NCI-H524 treated with DMSO at 0.1 percent for 48 hours (cell line): ENCODE data around the gene USF3.
A peak's percentile ranks its signal among the peaks of the same experiment; 100 is the strongest.
"Not testable (repeated sequence)": the region's sequence is repeated elsewhere in the genome, so short reads cannot be mapped to it uniquely, and the experiment has no call there.

Experiments used
- DNase-seq: peaks from one replicate; lab custom pipeline; 2025; lab: John Stamatoyannopoulos, UW

The USF3 gene

DNA sequence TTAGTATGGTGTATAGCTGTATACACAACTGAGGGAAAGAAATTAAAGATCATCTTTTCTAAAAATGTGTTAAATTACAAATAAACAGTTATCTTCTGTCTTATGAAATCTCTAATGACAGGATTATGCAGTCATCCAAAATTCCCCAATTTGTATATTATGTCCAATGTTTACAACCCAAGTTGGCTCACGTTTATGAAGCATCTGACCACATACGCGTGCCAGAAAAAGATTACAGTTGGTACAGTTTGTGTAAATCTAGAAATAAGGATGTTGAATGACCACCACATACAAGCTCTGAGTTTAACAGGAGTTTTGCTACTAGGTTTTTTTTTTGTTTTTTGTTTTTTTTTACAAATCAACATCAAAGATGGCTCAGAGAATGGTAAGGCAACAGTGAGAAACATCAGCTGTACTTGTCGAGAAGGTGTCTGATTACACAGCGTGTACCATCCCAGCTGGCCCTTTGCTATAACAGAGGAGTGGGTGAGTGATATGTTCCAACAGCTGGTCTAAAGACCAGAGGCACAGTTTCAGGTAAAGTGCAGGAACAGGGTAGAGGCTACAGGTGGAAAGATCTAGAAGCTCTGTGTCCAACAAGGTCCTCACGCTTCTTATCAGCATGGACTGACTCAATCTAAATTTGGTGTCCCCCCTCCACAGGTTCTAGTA is 47.1 kb downstream of the USF3 start:
- no peak for DNase-seq

DNA sequence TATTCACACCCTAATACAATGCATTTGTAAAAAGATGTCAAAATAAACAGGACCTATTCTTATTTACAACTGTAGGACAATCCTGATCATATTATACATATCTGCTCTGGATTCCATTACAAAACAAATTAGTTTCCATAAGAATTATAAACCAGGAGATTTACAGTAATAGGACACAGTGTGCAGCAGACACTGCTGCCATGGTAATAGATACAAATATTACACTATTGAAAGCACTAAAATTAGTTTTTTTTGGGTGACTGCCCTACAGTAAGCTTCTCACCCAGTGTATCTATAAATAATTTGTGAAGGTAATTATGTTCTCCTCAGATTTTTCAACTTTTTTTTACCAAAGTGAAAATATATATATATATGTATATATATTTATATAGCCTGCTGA is 47.9 kb downstream of the USF3 start:
- DNase-seq, result no peak

DNA sequence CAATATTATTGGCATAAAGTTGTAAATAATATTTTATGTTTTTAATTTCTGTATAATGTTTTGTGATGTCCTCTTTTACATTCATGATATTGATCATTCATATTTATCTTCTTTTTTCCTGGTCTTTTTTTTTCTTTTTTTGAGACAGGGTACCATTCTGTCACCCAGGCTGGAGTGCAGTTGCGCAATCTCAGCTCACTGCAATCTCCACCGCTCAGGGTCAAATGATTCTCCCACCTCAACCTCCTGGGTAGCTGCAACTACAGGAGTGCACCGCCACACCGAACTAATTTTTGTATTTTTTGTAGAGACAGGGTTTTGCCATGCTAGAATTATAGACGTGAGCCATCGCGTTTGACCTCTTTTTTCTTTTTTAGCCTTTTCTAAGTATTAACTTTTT is 52.9 kb downstream of the USF3 start:
- DNase-seq, result no peak

DNA sequence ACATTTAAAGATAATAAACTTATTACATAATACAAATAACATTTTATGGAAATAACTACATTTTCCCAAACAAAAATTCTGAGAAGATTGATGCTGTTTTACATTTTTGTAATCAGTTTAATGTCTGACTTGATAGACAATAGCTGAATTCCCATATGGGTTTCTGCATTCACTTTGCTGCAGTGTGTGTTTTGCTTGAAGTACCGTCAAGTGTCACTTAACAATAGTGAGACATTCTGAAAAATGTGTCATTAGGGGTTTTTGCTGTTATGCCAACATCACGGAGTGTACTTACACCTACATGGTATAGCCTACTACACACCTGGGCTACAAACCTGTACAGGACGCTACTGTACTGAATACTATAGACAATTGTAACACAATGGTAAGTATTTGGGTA is 57.5 kb downstream of the USF3 start:
- DNase-seq, result no peak

DNA sequence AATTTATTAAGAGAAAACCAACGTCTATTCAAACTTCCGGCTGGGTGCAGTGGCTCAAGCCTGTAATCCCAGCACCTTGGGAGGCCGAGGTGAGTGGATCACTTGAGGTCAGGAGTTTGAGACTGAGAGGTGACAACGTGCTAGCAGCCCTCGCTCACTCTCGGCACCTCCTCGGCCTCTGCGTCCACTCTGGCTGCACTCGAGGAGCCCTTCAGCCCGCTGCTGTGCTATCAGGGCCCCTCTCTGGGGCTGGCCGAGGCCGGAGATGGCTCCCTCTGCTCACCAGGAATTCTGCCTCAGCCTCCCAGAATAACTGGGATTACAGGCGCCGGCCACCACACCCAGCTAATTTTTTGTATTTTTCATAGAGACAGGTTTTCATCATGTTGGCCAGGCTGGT is 58.7 kb downstream of the USF3 start:
- DNase-seq, result no peak

DNA sequence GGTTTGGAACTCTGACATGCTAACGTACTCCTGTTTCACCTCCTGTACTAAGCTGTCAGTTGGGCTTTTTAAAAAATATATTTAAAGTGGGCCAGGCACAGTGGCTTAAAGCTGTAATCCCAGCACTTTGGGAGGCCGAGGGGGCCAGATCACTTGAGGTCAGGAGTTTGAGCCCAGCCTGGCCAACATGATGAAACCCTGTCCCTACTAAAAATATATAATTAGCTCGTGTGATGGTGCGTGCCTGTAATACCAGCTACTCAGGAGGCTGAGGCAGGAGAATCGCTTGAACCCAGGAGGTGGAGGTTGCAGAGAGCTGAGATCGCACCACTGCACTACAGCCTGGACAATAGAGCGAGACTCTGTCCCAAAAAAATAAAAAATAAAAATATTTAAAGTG is 60.4 kb downstream of the USF3 start:
- not testable (repeated sequence) for DNase-seq

DNA sequence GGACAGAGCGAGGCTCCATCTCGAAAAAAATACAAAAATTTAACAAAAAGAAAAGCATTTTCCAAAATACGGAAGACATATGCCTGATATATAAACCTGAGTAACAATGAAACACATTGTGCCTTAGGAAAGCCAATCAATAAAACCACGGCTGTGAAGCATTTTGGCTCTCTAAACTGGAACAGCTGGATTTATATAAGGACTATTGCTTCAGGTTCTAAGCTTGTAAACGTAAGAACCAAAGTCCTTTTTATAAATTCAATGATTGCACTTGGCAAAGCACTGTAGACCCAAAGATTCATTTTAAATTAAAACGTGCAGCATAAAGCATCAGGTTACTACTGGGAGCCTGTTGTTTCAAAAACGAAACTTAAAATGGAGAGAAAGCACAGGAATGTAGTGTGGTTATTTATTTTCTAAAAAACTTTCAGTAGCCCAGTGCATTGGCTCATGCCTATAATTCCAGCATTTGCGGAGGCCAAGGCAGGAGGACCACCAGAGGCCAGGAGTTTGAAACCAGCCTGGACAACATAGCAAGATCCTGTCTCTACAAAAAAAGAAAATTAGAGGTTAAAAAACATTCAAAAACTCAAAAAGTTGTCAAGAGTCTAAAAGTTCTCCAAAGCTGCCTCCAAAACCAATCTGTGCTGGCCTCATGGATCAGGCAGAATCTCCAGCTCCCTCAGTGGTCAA is 61.5 kb downstream of the USF3 start:
- no peak for DNase-seq

DNA sequence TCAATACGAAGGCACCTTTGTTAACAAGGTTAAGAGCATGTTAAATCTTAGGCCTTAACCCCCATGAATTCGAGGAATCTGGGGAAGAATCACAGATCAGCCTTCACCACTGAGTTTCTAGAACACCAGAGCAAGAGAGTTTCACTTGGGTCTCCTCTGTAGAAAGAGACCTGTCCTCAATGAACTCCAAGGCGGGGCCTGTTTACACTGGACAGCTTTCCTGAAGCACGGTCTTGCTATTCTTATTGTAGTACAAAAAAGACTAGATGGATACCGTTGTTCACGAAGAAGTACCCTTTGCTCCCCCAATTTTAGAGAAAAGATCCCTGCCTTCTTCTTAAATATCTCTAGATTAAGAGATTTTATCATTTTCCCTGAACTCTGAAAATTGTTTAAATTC is 64.9 kb downstream of the USF3 start:
- DNase-seq, result no peak

DNA sequence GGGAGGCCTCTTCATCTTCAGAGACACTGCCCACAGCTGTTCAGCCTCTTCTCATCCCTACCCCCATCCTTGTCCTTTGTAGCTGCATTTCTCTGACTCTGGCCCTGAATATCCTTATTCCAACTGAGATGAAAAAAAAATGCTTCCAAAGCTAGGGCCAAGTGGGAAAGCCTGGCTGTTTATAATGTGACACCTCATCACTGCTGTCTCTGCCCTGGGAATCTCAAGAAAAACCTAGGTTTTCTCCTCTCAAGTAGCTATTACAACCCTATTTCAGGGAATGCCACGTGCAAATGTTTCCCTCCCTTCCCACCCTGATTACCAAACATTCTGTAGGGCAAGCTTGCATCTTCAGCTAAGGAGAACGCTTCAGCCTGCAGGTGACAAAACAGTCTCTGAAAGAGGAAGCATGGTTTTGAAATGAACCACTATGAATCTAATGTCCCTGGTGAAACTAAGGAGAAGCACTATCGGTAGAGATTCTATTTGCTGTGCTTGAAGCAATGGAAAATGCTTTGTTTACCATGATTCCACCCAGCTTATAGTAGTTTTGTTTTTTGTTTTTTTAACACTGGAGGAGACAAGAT is 65.4 kb downstream of the USF3 start:
- no peak for DNase-seq

DNA sequence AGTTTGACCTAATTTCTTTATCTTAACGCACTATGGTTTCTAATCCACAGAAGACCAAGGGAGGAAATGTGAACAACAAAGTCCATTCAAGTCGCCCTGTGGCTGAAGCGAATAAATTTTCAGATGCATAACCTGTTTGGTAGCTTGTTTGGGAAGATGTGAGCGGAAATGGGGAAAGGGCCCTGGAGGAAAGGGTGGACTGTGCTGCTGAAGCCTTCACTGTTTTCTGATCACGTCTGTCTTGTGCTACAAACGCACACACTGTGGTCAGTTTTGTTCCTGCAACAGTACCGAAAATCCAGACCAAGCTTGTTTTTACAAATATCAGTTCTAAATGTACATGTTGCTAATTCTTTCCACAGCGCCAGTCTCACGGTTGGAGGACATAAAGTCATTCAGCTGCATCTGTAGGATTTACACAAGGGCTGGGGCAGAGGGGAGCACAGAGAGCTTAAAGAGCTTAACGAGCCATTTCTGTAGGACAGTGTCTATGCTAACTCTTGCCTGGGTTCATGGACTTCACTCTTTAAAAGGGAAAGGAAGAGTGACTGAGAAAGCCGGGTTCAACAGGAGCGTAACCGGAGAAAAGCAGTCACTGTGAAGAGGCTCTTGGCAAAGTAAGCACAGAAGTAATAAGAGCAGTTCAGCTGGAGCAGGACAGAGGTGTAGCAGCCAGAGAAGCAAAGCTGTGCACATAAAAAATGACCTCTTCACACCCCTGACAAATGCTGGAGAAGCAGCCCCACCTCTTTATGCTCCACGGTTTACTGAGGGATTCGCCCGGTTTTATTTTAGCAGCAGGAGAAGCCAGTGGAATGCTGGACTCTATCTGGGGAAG is 66.6 kb downstream of the USF3 start:
- no peak for DNase-seq

DNA sequence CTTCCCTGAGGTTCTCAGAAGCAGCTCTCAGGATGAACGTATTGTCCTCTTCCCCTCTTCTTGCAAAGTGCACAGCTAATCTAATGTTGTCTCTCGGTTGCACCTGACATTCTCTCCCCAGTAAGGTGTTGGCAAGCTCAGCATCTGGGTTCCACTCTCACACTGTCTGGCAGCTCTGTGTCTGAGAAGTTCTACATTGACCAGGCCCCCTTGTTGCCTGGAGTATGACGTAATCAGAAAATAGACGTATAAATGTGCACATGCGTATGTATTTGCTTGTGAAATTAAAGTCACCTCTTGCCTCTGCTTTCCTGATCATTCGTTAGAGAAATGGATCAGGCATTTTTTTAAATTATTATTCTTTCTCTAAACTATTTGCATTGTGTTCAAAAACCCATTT is 67.7 kb downstream of the USF3 start:
- DNase-seq, result no peak

DNA sequence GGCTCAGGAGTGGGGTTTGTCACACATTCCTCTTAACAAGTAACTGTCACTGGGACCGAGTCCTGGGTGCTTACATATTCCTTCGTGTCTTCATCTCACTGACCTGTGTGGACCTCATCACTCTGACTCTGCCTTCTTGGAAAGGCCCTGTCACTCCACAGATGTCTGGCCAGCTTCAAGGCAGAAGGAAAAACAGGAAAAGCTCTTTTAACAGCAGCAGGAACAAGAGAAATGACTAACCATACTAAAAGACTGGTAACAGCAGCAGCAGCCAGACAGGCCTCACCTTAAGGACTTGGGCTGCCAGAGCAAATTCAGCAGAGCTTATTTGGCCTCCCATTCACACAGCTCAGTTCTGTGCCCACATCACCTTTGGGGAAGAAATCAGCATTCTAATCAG is 68.1 kb downstream of the USF3 start:
- DNase-seq, result no peak

DNA sequence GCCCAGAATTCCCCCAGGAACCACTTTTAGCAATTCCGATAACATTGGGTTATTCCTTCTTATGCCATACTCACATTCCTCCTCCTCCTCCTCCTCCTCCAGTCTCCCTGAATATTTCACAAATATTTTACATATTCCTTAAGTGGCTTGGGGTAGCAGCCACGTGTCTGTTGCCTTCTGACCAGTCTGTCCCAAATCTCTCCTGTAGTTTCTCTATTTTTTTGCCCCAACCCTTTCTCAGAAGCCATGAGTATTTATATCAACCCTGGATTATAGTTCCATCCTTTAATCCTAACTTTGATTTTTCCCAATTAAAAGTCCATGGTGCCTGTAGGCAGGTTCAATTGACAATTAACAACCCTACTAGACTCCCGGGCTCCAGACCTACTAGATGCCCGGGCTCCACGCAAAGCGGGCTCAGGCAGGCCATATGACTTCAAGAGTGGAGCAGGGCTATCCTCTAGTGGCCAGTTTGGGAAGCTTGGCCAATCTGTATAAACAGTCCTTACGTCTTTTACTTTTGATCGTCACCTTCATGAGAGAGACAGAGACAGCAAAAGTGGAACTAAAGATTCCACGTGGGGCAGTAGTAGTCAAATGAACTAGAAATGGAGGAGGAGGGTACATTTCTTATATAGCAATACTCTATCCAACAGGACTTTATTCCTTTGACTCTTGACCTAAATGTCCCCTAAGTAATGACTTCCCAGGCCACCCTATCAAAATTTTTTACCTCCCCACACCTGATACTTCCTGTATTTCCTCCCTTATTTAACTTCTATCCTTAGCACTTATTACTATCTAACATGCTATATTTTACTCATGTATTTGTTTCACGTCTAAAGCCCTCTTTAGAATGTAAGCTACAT is 69.7 kb downstream of the USF3 start:
- DNase-seq, result peak; percentile 44

DNA sequence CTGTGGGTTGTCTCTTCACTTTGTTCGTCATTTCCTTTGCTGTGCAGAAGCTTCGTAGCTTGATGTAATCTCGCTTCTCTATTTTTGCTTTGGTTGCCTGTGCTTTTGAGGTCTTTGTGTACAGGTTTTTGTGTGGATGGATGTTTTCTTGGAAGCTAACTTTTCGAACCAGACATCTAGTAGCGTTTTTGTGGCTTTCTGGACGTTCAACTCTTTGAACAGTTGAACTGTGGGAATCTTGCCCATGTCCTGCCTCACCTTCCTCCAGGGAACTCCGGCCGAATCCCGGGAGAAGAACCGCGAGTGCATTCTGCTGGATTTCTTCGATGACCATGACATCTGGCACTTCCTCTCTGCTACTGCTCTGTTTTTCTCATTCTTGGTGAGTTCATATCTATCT is 70.6 kb downstream of the USF3 start:
- DNase-seq, result no peak

DNA sequence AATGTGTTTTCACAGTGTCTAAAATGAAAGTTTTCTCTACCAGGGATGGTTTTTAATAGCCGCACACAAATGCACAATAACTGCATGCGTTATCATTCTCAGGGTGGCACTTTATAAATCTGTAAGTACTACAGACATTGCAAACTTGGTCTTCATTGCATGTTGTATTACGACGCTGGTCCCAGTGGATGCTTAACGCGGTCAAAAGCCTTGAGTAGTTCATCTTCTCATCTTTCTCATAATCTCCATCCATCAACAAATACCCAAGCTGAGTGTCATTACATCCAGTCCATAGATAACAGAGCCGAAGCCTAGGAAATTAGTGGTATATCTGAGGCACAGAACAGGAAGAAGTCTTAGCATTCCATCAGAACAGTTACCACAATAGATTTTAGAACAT is 72.6 kb downstream of the USF3 start:
- no peak for DNase-seq

DNA sequence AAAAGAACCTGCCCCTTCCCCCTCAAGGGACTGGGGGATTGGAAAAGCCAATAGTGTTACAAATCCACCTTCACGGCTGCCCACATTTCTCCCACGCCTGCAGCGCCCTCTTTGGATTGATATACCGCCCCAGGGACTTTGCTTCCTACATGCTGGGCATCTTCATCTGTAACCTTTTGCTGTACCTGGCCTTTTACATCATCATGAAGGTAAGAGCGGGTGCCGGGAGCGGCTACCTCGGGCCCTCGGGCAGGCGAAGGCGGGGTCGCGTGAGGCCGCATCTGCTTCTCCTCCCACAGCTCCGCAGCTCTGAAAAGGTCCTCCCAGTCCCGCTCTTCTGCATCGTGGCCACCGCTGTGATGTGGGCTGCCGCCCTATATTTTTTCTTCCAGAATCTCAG is 73.1 kb downstream of the USF3 start:
- no peak for DNase-seq

DNA sequence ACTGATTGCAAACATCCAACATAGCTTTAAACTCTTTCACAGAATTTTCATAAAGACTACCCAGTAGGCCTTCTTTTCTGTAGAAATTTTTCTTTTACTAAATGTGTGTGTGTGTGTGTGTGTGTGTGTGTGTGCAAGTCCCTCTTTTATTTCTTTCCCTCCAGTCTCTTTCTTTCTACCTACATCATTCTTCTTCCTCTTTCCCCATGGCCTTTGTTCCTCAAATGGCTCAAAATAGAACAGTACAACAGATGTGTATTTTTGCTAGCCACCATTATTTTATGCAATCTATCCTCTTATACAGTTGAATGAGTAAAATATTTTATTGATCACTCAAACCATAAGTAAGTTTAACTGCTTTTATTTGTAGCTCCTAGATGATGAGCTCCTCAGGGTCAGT is 76.4 kb downstream of the USF3 start:
- DNase-seq, result no peak

DNA sequence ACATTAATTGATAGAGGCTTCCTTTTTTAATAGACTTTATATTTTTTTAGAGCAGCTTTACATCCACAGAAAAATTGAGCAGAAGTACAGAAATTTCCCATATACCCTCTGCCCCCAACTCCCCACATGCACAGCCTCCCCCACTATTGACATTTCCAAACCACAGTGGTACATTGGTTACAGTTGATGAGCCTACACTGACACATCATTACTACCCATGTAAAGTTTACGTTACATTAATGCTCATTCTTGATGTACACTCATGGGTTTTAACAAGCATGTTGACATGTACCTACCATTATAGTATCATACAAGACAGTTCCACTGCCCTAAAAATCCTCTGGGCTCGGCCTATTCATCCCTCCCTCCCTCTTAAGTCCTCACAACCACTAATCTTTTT is 78.7 kb downstream of the USF3 start:
- no peak for DNase-seq

DNA sequence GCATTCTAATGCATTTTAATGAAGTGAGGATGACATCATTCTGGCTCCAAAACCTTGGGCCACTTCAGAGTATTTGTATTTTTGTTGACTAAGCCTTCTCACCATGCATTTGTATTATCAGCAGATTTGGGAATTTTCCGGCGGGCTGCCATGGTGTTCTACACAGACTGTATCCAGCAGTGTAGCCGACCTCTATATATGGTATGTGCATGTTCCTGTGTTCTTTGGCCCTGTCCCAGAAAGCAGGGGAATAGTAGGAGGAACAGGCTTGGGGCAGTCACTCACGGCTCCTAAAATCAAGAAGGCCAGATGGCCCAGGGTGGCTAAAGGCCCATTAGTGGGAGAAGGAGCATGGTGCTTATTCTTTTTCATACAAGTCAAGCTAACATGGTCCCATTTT is 80.5 kb downstream of the USF3 start:
- no peak for DNase-seq

DNA sequence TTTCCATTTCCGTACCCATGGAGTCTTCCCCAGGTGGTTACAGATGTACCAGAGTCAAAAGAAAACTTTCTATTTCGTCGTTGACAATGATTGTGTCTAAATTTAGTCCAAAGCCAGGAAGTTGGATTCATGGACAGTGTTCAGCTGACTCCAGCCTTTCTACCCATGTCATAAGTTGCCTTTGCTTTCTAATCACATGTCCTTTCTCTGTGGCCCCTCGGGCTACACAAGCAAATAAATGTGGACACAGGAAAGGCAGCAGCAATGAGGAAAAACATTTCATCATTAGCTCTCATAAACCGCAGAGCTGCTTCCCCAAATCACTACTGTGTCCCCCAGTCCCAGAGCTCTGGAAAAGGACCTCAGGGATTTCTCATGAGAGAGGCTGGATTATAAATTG is 82.0 kb downstream of the USF3 start:
- no peak for DNase-seq

DNA sequence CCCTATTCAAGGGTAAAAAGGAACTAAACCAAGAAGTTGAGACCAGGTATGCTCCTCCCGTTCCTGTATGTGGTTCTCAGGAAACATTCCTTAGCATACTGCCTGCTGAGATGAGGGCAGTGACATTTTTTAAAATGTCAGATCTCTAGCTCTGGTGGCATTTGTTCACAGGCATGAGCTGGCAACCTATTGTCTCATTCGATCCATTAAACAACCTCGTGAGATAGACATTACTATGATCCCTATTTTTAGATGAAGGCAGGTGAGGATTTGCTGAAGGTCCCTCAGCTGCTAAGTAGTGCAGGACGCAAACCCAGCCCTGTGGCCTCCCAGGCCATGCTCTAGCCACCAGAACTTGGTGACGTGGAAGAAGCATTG is 89.2 kb downstream of the USF3 start:
- DNase-seq, result no peak
